HG03575 (cell line): ENCODE results near the gene PANK2.

Experiments
- ATAC-seq: cut with Tn5 transposase; IDR thresholded peaks from one replicate; pipeline ENCODE4 v1.9.1; 2021; ENCODE audit not compliant: unreplicated experiment, insufficient number of reproducible peaks, low FRiP score; ENCODE audit errors: extremely low read depth

The PANK2 gene

DNA sequence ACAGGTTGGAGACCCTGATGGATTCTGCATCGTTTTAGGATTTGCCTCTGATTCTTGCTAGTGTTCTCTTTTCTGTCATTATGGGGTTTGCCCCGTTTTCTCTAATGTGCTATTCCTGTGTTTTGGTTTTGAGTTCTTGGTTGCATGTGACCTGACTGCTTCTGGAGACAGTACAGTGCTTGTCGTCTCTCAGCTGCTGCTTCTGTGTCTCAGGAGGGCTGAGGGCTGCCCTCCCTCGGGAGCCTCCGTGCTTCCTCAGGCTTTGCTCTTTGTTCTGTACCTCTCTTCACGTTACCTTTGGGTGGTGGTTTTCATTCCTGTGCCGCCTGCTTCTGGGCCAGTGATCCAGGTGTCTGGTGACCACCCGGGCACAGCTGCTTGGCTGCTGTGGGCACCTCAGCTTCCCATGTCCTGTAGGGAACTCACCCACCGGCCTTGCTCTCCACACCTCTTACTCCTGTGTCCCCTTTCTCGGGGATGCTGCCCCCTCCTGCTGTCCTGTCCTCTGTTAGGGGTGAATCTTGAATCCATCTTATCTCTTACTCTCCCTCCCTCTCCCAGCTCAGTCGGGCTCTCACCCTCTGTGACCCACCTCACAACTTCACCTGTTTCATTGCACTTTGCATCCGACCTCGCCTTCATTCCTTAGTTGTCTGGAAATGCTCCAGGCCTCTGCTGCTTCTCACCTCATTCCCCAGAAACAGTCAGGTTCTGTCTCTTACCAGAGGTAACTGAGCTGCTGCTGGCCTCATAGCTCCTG is 33.2 kb downstream of the PANK2 start:
- no peak for ATAC-seq

DNA sequence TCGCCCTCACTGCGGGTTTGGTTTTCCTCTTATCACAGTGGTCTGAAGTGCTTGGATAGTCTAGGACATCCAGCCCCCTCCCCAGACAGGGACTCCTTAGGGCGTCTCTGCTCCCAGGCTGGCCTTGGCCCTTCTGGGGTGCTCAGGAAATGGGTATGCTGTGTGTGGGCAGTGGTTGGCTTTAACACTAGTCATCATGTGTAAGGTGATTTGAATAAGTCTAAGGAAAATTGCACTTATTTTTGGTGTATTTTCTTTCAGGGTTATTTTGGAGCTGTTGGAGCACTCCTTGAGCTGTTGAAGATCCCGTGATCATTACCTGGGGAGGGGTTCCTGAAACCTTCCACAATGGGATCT is 33.8 kb downstream of the PANK2 start:
- no peak for ATAC-seq

DNA sequence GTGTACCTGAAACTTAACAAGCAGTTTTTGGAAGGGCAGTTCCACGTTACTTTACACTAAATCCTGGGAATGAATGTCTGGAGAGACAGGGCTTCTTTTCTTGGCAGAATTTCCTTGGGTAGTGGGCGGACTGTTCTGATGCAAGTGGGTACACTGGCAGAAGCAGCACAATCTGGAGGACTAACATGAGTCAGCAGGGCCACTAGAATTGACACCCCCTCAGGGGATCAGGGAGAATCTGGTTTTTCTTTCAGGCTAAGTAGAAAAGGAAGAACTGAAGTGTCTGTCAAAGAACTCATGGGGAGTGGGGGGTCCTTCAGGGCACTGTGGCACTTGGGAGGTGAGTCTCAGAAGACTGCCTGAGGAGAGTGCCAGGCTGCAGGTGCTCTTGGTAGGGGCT is 34.6 kb downstream of the PANK2 start:
- no peak for ATAC-seq

DNA sequence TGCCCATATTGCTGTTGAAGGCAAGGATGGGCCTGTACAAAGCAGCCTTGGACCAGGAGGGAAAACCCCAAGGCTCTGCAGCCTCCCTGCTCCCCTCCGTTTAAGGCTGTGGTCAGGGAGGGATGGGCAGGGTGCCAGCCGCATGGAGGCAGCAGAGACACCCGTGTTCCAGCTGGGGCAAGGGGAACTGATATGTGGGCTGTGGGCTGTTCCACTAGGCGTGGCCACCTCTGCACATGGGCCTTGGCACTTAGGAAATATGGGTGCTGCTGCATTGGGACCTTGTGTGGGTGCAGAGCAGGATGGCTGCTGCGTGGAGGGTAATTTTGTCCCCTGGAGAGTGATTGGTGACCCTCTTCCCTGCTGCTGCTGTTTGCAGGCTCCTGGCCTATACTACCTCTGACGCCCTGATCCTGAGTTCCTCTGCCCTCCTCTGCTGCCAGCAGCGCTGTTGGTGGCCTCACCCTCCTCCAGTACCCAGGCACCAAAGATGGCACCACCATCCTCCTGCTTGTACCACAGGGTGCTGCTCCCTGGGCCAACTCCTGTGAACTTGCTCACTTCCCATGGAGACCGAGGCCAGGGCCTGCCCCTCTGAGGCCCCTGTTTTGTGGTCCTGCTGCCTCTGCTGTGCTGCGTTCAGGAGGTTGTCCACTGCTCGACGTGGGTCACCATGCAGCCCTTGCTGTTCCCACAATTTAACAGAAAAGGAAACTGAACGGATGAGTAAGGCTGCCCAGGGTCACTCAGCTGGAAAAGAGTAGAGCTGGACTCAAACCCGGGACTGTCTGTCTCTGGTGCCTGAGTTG is 35.3 kb downstream of the PANK2 start:
- ATAC-seq, result no peak

DNA sequence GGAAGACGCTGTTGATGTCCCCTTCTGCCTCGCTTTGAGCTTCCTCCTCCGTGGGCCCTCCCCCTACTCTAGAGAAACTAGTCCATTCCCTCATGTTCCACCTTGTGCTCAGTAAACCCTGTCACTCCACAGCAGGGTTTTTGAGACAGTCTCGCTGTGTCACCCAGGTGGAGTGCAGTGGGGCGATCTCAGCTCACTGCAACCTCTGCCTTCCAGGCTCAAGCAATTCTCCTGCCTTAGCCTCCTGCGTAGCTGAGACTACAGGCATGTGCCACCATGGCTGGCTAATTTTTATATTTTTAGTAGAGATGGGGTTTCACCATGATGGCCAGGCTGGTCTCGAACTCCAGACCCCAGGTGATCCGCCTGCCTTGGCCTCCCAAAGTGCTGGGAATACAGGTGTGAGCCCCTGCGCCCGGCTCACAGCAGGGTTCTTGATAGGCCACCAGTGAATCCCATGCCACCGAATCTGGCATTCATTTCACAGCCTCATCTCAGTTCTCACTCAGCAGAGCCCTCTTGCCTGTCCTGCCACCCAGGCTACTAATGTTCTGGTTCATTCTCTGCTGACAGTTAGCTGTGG is 36.0 kb downstream of the PANK2 start:
- no peak for ATAC-seq

DNA sequence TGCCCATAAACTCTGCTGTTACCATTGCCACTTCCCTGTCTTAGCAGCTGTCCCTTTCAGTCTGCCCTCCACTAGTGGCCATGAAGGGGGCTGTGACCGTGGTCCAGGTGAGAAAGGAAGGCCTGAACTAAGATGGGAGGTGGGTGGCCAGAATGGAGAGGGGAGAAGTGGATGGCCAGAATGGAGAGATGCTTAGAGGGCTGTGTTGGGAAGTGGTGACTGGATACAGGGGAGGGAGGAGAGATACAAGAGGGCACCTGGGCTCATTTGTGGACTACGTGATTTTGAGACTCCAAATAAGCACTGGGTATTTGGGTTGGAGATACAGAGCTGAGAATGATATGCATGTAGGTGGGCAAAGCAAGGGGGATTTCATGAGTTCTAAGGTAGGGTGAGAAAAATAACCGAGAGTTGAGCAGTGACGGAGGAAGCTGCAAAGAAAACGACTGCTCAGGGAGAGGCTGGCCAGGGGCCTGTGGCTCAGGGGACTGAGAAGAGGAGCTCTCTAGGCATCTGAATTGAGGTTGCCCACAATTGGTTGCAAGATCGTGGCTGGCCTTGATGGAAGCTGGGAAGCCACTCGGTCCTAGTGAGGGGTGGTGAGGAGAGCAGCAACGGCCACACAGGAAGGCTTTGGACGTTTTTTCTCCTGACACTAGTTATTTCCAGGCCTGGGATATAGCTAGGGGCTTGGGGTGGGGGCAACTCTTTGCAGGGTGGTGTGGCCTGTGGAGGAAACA is 36.9 kb downstream of the PANK2 start:
- ATAC-seq, result no peak

DNA sequence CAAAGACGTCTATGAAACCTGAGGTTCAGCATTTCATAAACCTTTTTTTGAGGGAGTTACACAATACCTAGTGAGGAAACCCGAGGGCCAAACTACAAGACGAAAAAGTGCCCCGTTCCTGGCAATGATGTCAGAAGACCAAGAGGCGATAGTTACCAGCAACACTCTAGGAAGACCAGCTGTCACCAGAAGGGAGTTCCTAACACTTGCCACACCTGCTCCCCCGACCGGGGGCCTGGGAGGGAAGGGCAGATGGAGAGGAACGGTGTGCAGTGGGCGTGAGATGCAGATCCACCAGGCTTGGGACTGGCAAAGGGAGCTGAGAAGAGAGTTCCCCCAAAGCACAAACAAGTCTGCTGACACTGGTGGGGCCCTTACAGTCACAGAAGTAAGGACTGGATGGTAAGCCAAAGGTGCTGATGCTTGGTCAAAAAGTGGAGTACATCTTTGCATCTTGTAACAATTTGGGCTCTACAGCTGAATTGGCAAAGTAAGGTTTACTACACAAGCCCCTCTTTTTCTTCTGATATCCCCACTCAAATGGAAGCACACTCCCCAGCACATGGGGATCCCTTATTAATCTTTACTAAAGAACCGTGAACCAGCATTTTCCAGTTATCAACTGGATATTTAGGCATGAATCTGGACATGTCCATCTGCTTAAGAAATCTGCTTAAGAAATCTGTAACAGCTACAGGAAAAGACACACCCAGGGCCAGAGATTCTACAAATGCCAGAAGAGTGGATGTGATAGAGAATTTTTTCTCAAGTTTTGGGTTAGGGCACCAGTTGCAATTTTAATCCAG is 38.5 kb downstream of the PANK2 start:
- ATAC-seq, result no peak

DNA sequence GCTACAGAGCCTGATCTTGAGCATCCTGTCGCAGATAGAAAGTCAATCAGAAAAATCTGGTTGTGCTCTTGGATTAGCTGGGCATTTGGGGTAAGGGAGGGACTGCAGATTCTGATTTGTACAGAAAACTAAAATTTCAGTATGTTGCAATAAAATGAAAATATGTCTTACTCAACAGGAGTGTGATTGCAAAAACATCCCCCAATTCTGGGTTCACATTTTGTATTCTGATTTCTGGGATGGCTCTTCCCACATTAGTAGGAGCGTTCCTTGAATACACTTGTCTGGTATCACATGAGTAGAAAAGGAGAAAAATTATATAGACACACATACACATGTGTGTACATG is 40.5 kb downstream of the PANK2 start:
- ATAC-seq, result no peak

DNA sequence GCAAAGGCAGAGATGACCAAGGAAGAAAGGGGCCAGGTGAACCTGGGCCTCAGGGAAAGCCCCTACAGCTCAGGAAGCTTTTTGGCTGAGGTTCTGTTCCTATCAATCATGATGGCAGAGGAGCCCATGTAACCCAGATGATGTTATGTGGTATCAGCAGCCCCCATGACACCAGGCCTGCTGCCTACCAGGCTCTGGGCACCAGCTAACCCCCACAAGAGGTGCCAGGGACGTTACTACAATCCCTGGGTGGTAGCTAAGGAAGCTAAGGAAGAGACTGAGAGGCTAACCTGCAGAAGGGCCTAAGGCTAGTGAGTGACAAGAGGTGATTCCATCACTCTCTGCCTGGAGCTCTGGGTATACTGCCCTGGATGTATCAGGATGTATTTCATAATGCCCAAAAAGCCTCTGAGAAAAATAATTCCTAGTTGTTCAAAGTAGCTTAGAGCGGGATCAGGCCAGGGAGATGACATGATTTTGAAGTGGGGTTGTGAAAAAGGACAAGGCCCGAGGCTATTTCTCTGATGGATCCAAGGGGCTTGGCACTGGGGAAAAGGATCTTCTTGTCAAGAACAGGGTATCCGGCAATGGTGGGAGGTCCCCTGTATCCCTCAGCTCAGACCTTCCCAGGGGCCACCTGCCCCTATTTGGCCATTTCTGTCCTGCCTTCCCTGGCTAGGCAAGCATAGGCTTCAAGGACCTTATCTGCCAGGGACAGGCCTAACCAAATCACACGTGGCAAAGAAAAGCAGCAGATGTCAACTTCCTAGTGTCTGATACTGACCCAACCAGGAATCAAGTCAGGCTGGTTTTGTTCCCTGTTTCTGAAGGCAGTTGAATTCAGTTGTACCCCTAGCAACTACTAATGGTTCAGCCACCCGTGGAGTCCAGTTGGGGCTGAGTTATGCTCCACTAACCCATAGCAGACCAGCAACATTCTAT is 41.3 kb downstream of the PANK2 start:
- no peak for ATAC-seq

DNA sequence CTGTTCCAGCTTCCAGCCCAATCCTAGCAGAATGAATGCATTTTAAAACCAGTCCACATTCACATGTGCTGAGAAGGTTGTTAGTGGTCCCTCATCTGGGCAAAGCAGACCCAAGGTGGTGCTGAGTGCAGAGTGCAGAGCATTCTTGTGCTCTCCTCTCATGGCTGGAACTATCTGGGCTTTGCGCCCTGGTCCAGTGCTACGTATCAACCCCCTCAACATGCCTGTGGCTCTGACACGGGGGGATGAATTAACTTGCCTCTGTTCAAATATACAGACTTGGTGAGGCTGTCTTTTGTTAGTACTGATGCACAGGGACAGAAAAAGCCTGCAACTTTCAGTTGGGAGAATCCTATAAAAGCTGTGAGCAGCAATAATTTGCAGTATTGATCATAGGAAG is 42.5 kb downstream of the PANK2 start:
- no peak for ATAC-seq

DNA sequence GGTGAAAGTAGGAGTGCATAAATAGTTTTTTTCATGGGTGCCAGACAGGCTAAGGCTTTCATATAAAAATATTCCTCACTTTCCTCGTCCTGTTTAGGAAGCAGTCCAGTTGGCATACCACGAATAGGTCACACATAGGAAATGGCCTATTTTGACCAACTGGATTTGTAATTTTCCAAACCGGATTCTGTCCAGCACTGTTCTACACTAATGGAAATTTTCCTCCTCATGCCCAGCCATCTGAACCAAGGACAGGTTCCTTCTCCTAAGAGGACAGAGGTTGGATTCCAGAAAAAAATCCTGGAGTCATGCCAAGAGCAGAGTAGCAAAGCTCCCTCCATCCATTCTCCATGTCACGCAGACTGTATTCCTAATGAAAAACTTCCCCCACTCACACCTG is 43.1 kb downstream of the PANK2 start:
- ATAC-seq, result no peak

DNA sequence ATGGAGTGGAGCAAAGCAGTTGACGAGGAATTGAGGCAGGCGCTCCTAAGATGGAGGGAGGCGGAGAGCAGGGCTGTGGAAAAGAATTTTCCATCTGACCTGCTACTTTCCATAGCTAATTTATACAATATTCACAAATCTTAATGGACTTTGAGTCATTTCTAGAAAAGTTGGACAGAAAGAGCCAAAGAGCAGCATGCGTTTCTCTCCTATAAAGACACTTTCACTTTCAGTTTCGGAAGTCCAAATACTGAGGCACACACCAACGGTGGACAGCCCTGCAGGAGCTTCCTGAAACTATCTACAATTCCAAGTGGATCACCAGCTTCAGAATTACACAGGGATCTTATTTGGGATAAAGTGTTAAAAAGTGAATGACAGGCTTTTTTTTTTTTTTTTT is 43.5 kb downstream of the PANK2 start:
- ATAC-seq, result no peak

DNA sequence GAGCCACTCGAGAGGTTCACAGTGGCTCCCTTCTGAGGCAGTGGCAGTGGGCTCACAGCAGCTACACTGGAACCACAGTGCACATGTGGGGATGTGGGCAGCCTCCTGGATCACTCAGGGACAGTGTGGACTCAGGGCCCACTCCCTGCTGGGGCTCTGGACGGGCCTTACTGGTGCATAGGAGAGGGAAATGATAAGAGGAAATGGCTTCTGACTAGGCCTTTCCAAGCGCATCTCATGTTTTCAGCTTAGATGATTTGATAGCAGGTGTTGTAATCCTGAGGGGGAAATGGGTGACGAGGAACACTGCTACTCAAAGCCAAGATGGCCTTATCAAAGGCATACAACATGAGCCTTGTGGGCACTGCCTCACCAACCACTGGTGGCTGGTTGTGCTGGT is 44.0 kb downstream of the PANK2 start:
- no peak for ATAC-seq

DNA sequence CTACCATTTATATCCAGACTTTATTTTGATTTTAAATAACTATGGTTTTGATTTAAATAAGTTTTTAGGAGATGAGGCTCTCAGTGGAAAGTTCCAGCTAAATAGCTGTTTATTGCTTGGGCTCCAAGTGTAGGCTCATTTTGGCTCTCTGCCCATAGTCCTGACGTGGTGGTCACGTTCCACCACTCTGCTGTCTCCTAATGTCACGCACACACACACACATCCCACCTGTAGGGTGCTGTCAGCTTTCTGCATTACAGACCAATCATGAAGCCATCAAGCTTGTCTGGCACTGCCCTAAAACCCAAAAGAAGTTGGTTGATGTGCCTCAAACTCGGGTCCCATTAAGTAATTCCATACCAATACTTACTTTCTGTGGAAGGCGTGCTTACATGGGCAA is 45.4 kb downstream of the PANK2 start:
- ATAC-seq, result no peak

DNA sequence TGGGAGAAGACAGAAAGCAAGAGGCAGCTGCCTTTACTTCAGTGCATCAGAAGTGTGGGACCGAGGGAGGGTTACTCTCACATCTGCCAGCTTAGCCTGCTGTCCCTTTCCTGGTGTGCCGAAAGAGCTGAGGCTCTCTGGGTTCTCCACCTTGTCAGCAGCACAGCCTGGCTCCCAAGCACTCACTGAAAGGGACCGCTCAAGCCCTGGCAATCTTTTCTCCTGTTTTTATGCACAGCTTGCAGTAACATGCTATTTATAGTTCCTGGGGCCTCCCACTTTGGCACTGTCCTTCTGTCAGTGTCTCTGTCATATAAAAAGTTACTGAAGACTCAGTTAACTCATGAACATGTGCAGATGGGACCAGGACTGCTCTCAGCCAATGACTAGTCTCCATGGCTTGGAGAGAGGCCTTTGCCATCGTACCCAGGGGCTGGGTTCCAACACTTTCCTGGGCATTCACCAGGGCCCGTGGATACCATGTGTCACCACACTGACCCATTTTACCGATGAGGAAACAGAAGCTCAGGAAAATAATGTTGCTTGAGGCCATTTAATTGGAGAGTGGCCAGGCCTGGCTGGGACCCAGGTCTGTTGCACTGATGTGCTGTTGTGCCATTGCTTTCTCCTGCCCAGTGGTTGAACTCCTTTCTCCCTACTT is 46.2 kb downstream of the PANK2 start:
- no peak for ATAC-seq

DNA sequence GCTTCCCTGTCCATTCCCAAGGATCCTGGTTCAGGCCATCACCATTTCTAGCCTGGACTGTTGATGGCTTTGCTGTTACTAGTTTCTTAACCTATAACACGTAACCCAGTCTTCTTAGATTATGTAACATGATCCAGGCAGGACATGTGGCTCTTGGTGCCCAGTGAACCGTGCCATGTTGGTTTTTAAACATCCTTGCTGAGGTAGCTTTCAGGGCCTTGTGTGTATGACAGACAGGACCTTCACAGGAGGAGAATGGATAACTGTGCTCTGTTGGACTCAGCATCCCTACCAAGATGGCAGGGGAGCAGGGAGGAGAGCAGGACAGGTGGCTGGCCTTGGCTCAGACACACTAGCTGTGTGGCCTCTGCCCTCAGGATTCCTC is 46.8 kb downstream of the PANK2 start:
- no peak for ATAC-seq

DNA sequence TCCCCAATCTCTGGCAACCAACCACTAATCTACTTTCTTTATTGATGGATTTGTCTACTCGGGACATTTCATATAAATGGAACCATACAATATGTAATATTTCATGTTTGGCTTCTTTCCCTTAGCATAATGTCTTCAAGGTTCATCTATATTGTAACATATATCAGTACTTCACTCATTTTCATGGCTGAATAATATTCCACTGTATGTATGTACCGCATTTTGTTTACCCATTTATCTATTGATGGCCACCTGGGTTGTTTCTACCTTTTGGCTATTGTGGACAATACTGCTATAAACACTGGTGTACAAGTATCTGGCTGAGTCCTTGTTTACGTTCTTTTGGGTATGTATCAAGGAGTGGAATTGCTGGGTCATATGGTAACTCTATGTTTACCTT is 48.4 kb downstream of the PANK2 start:
- no peak for ATAC-seq

DNA sequence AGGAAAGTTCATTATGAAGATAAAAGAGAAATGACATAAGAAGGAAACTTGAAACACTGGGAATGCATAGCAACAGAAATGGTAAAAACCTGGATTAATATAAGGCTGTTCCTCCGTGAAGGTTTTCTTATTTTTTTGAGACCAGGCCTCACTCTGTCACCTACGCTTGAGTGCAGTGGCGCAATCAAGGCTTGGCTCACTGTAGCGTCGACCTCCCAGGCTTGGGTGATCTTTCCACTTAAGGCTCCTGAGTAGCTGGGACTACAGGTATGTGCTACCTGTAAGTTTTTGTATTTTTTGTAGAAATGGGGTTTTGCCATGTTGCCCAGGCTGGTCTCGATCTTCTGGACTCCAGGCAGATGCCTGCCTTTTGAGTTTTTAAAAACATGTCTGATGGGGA is 51.7 kb downstream of the PANK2 start:
- ATAC-seq, result no peak
